HepG2 (cell line): ENCODE data around the gene DPAGT1. TPM values are rescaled to one million over a fixed set of nuclear protein-coding genes. Genes with fewer than 3 reads are reported as not detected.

Experiments
- ARNT2 ChIP-seq: sonication (generic); formaldehyde crosslinking; IDR thresholded peaks from 2 replicates; pipeline ENCODE4 v1.8.0; 2022; ENCODE audit warnings: mild to moderate bottlenecking, low read depth, missing genetic modification reagents, moderate library complexity
- ATF4 ChIP-seq, 2 experiments: fragments of 450-650 bp in 1 of 2; sonication (generic) in 1 of 2; formaldehyde crosslinking; IDR thresholded peaks; 2 replicates each; pipeline versions ENCODE4 v1.5.0 to v1.8.0; 2020 to 2022; ENCODE audit warnings: mild to moderate bottlenecking in 1 of 2, missing genetic modification reagents in 1 of 2
- BCL6 ChIP-seq: IDR thresholded peaks from 2 replicates; pipeline ENCODE4 v1.6.1; 2016; ENCODE audit warnings: missing genetic modification reagents, missing compliant biosample characterization
- CENPT ChIP-seq: sonication (generic); formaldehyde crosslinking; IDR thresholded peaks from 2 replicates; pipeline ENCODE4 v1.8.0; 2022; ENCODE audit warnings: low read depth, mild to moderate bottlenecking, moderate library complexity, missing genetic modification reagents
- DMTF1 ChIP-seq: sonication (generic); formaldehyde crosslinking; IDR thresholded peaks from 2 replicates; pipeline ENCODE4 v1.4.0; 2020; ENCODE audit warnings: mild to moderate bottlenecking, missing genetic modification reagents
- FOXK1 ChIP-seq: sonication (generic); formaldehyde crosslinking; IDR thresholded peaks from 2 replicates; pipeline ENCODE4 v1.4.0; 2020; ENCODE audit warnings: low read depth, missing genetic modification reagents, borderline replicate concordance
- HMGXB4 ChIP-seq, 2 experiments: sonication (generic) in 1 of 2; formaldehyde crosslinking in 1 of 2; IDR thresholded peaks; 2 replicates each; pipeline versions ENCODE4 v1.4.0 to v1.6.1; 2018 to 2020; ENCODE audit warnings: missing genetic modification reagents in 2 of 2, borderline replicate concordance in 1 of 2, low read depth in 1 of 2, mild to moderate bottlenecking in 1 of 2, missing biosample characterization in 1 of 2
- HNRNPLL ChIP-seq: fragments of 200-400 bp; formaldehyde crosslinking; IDR thresholded peaks from 2 replicates; pipeline ENCODE4 v1.6.1; 2017; ENCODE audit warnings: mild to moderate bottlenecking, low read depth, low read length; ENCODE audit not compliant: poor library complexity, severe bottlenecking
- MZF1 ChIP-seq: sonication (generic); formaldehyde crosslinking; IDR thresholded peaks from 2 replicates; pipeline ENCODE4 v1.8.1; 2023; ENCODE audit warnings: mild to moderate bottlenecking, missing genetic modification reagents, borderline replicate concordance
- NCOR1 ChIP-seq: fragments of 200-600 bp; sonication (generic); IDR thresholded peaks from 2 replicates; pipeline ENCODE4 v1.7.0; 2017; ENCODE audit warnings: antibody characterized with exemption, low read length, borderline replicate concordance
- NR2F6 ChIP-seq, 2 experiments: IDR thresholded peaks; 2 replicates each; pipeline ENCODE4 v1.6.1; 2016; ENCODE audit warnings: antibody characterized with exemption in 1 of 2, mild to moderate bottlenecking in 1 of 2
- RORA ChIP-seq: sonication (generic); formaldehyde crosslinking; IDR thresholded peaks from 2 replicates; pipeline ENCODE4 v1.5.0; 2020; ENCODE audit warnings: mild to moderate bottlenecking, missing genetic modification reagents, moderate library complexity
- ZBTB21 ChIP-seq: sonication (generic); formaldehyde crosslinking; IDR thresholded peaks from 2 replicates; pipeline ENCODE4 v1.4.0; 2020; ENCODE audit warnings: missing genetic modification reagents
- ZGPAT ChIP-seq: IDR thresholded peaks from 2 replicates; pipeline ENCODE4 v1.6.1; 2016; ENCODE audit warnings: mild to moderate bottlenecking
- ZNF121 ChIP-seq: sonication (generic); formaldehyde crosslinking; IDR thresholded peaks from 2 replicates; pipeline ENCODE4 v1.5.0; 2020; ENCODE audit warnings: mild to moderate bottlenecking, missing genetic modification reagents
- ZNF263 ChIP-seq: sonication (generic); formaldehyde crosslinking; IDR thresholded peaks from 2 replicates; pipeline ENCODE4 v1.4.0; 2020; ENCODE audit warnings: missing genetic modification reagents
- ZNF280B ChIP-seq: sonication (generic); formaldehyde crosslinking; IDR thresholded peaks from 2 replicates; pipeline ENCODE4 v1.5.0; 2020; ENCODE audit warnings: missing genetic modification reagents, mild to moderate bottlenecking, borderline replicate concordance
- ZNF331 ChIP-seq: sonication (generic); formaldehyde crosslinking; IDR thresholded peaks from 2 replicates; pipeline ENCODE4 v1.4.0; 2020; ENCODE audit warnings: missing genetic modification reagents
- ZNF382 ChIP-seq: sonication (generic); formaldehyde crosslinking; IDR thresholded peaks from 2 replicates; pipeline ENCODE4 v1.5.0; 2020; ENCODE audit warnings: missing genetic modification reagents, mild to moderate bottlenecking, borderline replicate concordance
- ZNF546 ChIP-seq: sonication (generic); formaldehyde crosslinking; conservative IDR thresholded peaks from 2 replicates; pipeline ENCODE4 v1.8.1; 2023; ENCODE audit warnings: mild to moderate bottlenecking, missing genetic modification reagents
- ZNF777 ChIP-seq: sonication (generic); formaldehyde crosslinking; IDR thresholded peaks from 2 replicates; pipeline ENCODE4 v1.4.0; 2020; ENCODE audit warnings: missing genetic modification reagents
- polyA plus RNA-seq, 8 experiments: library from polyadenylated mRNA; depleted of rRNA in 3 of 8; stranded (reverse) in 7 of 8; unstranded in 1 of 8; fragments of >200 nt; fragmentation: Illumina TruSeq in 4 of 8; extraction: Trizol in 4 of 8; gene quantifications; 2 replicates each; pipeline versions ENCODE4 v1.2.1 to v1.2.3, GENCODE V29; 2011 to 2016; ENCODE audit warnings: low read depth in 4 of 8, missing spikeins in 1 of 8, mixed read lengths in 1 of 8; ENCODE audit not compliant: insufficient read depth in 1 of 8
- total RNA-seq, 5 experiments: library from RNA; depleted of rRNA; stranded (reverse); fragments of >200 nt; fragmentation: Illumina TruSeq; extraction: Trizol; gene quantifications; 2 replicates each; pipeline ENCODE4 v1.2.3, GENCODE V29; 2016; ENCODE audit warnings: low read depth in 1 of 5

Gene DPAGT1
- total and polyA plus RNA-seq, 2 of the 13 experiments (the other 11 are each of a cell fraction or from before 2014, with no cell fraction given), result 37.6 to 70.7 TPM

- no peak for TF ChIP-seq DMTF1 (CRISPR knock-in tag)
- TF ChIP-seq FOXK1 (CRISPR knock-in tag), result peak; percentile 72; the same call in 1 of the 2 replicates
- TF ChIP-seq CENPT (CRISPR knock-in tag), result no peak
- no peak for TF ChIP-seq NR2F6 (IDR thresholded peaks at IDR 0.05)
- TF ChIP-seq NR2F6 (CRISPR knock-in tag; IDR thresholded peaks at IDR 0.05), result peak; percentile 29; the same call in 1 of the 2 replicates
- peak; percentile 22; the same call in 1 of the 2 replicates for TF ChIP-seq ZNF121
- TF ChIP-seq HNRNPLL, result no peak
- no peak for TF ChIP-seq ZNF280B (CRISPR knock-in tag)
- no peak for TF ChIP-seq ATF4 (CRISPR knock-in tag; IDR thresholded peaks at IDR 0.05)
- no peak for TF ChIP-seq BCL6 (CRISPR knock-in tag)
- TF ChIP-seq ZBTB21, result peak; percentile 49; the same call in 1 of the 2 replicates
- TF ChIP-seq ZNF263 (CRISPR knock-in tag), result peak; percentile 92
- TF ChIP-seq ZNF546 (CRISPR knock-in tag), result no peak
- TF ChIP-seq ZNF777, result peak; percentile 62; the same call in 1 of the 2 replicates
- no peak for TF ChIP-seq ZNF382 (CRISPR knock-in tag)
- peak; percentile 83; the same call in 1 of the 2 replicates for TF ChIP-seq ZGPAT (CRISPR knock-in tag)
- no peak for TF ChIP-seq ZNF331
- TF ChIP-seq HMGXB4 (CRISPR knock-in tag; IDR thresholded peaks at IDR 0.05; ENCODE audit: borderline replicate concordance in 1 of 2, low read depth in 1 of 2), result peak; percentile 72 to 82; a peak in 3 of 4 replicates
- peak; percentile 52; the same call in 1 of the 2 replicates for TF ChIP-seq NCOR1
- TF ChIP-seq ARNT2 (CRISPR knock-in tag), result 0 out of 2 replicates have a peak, but pooled peaks have one; percentile 40
- TF ChIP-seq MZF1 (CRISPR knock-in tag), result no peak
- no peak for TF ChIP-seq RORA (CRISPR knock-in tag)
These were observed at the start of gene DPAGT1 (continued) for GRCh38 chr11:119101759-119102423.
